Neural crest cell (in vitro differentiated cells): ENCODE results near the gene NCCRP1. TPM values are rescaled to one million over a fixed set of nuclear protein-coding genes. Genes with fewer than 3 reads are reported as not detected.

Source experiments
- DNase-seq: peaks from one replicate; pipeline ENCODE4 v3.0.0; 2021; ENCODE audit warnings: low read depth, mixed read lengths, low spot score
- H3K27ac Mint-ChIP-seq: one replicate; pipeline ENCODE4 v1.8.0; 2021; ENCODE audit warnings: mild to moderate bottlenecking, mixed read lengths; ENCODE audit not compliant: unreplicated experiment
- H3K27me3 Mint-ChIP-seq: 2 replicates; pipeline ENCODE4 v1.8.0; 2021; ENCODE audit warnings: low read depth, mild to moderate bottlenecking, mixed read lengths
- H3K36me3 Mint-ChIP-seq: 2 replicates; pipeline ENCODE4 v1.8.0; 2021; ENCODE audit warnings: low read depth, mild to moderate bottlenecking, mixed read lengths
- H3K4me1 Mint-ChIP-seq: 2 replicates; pipeline ENCODE4 v1.8.0; 2021; ENCODE audit warnings: mixed read lengths
- H3K4me3 Mint-ChIP-seq: one replicate; pipeline ENCODE4 v1.8.0; 2021; ENCODE audit warnings: mild to moderate bottlenecking, mixed read lengths
- H3K9me3 Mint-ChIP-seq: 2 replicates; pipeline ENCODE4 v1.8.0; 2021; ENCODE audit warnings: mixed read lengths
- CTCF ChIP-seq: fragments of 200-600 bp; sonication (generic); conservative IDR thresholded peaks from 2 replicates; pipeline ENCODE4 v1.5.0; 2021; ENCODE audit warnings: antibody characterized with exemption, mild to moderate bottlenecking
- total RNA-seq: library from RNA; stranded (reverse); gene quantifications from 2 replicates; pipeline ENCODE4 v1.2.1, GENCODE V29; 2021

The NCCRP1 gene
- total RNA-seq, 1 donor from 2014 or later: not detected

- no peaks in the 10 kb centered on the region for H3K36me3 Mint-ChIP-seq
- no peaks in the 10 kb centered on the region for H3K4me1 Mint-ChIP-seq
- no peak for DNase-seq
- no peaks in the 10 kb centered on the region for H3K27me3 Mint-ChIP-seq
- H3K4me3 Mint-ChIP-seq: no peak overlapping the region
- no peaks in the 10 kb centered on the region for H3K9me3 Mint-ChIP-seq
- TF ChIP-seq CTCF: no peak
- no peak overlapping the region for H3K27ac Mint-ChIP-seq
Observed at GRCh38 chr19:39179754-39180153, 17.0 kb upstream of the NCCRP1 start.

- Mint-ChIP-seq H3K9me3 (no peaks in the 10 kb centered on the region), H3K27me3 (no peaks in the 10 kb centered on the region), H3K4me3 (no peak overlapping the region), H3K4me1 (peaks cover under 1% of the 10 kb centered on the region), H3K27ac (no peak overlapping the region), H3K36me3 (no peaks in the 10 kb centered on the region)
- TF ChIP-seq CTCF: no peak
- DNase-seq: no peak
Observed at GRCh38 chr19:39180749-39181148, 16.0 kb upstream of the NCCRP1 start.

- DNase-seq: no peak
- Mint-ChIP-seq H3K36me3 (no peaks in the 10 kb centered on the region), H3K9me3 (no peaks in the 10 kb centered on the region), H3K27me3 (no peaks in the 10 kb centered on the region), H3K4me1 (peaks cover 3% of the 10 kb centered on the region), H3K27ac (no peak overlapping the region), H3K4me3 (no peak overlapping the region)
- no peak for TF ChIP-seq CTCF
Observed at GRCh38 chr19:39181500-39182173, 15.1 kb upstream of the NCCRP1 start.

DNA sequence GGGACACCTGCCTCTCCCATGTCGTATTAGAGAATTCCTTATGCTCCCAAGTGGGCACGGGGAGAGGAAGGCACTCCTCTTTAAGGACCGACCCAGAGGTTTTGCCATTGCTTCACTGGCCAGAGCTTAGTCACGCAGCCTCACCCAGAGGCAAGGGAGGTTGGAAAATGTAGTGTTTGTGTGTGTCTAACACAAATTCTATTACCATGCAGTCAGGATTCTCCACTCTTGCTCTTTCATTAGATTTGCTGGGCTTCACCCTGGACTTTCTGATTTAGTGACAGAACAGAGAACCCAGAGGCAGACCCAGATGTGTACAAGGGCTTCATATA is 14.6 kb upstream of the NCCRP1 start:
- no peak for TF ChIP-seq CTCF
- Mint-ChIP-seq H3K27ac (no peak overlapping the region), H3K9me3 (no peaks in the 10 kb centered on the region), H3K27me3 (no peaks in the 10 kb centered on the region), H3K36me3 (no peaks in the 10 kb centered on the region), H3K4me1 (peaks cover 5% of the 10 kb centered on the region), H3K4me3 (no peak overlapping the region)
- no peak for DNase-seq

DNA sequence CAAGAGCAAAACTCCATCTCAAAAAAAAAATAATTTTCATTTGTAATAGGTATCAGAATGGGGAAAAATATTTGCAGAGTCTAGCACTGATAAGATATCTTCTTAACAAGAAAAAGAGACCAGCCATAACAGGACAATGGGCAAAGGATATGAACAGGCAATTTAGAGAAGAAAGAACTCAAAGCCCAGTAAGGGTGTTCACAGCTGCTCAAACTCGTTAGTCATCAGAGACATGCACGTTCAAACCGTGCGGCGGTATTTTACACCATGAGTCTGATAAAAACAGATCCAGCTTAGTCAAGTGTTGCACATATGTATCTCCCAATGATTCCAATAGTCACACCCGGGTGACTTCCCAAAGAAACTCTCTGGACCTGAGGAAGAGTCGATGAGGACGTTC is 13.7 kb upstream of the NCCRP1 start:
- peaks cover 8% of the 10 kb centered on the region for H3K4me1 Mint-ChIP-seq
- DNase-seq: no peak
- TF ChIP-seq CTCF: no peak
- H3K9me3 Mint-ChIP-seq: no peaks in the 10 kb centered on the region
- H3K27me3 Mint-ChIP-seq: no peaks in the 10 kb centered on the region
- no peak overlapping the region for H3K27ac Mint-ChIP-seq
- no peaks in the 10 kb centered on the region for H3K36me3 Mint-ChIP-seq
- peak overlapping the region; percentile 35 for H3K4me3 Mint-ChIP-seq
